ENCODE measurements around the gene SNX14. TPM values are rescaled to one million over a fixed set of nuclear protein-coding genes. Genes with fewer than 3 reads are reported as not detected.
"Not testable (repeated sequence)": the region's sequence is repeated elsewhere in the genome, so short reads cannot be mapped to it uniquely, and the experiment has no call there.

The SNX14 gene
- total RNA-seq, 1 donor from 2014 or later = 108 TPM

DNA sequence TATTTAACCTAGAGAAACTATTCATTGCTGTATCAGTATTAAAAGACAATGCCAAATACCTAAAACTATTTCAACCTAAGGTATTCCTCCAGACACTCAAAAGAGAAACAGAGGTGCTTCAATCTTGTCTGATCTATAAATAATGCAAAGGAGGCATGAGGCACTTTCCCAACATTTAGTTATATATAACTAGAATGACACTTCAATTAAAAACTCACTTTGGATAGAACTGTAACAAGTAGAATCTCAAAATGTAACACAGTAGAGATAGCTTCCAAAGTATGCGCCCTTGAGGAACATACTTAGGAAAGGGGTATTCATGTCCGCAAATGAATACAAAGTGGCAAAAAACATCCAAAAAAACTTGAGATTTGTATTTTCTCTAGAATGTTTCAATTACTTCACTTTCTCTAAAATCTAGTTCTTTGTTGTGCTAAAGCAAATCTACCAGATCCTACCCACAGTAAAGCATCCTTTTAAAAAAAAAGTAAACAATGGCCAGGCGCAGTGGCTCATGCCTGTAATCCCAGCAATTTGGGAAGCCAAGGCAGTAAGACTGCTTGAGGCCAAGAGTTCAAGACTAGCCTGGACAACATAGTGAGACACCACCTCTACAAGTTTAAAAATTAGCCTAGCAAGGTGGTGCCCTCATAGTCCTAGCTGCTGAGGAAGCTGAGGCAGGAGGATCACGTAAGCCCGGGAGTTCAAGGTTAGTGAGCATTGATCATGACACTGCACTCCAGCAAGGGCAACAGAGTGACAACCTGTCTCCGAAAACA is 38.7 kb upstream of the SNX14 start:
- no peak for TF ChIP-seq CTCF (conservative IDR thresholded peaks at IDR 0.05; ENCODE audit: low read depth, low read length)
- H3K4me3 ChIP-seq (ENCODE audit: low read depth, low read length) = no peak overlapping the region
- no peak for DNase-seq (ENCODE audit: low read depth)

GRCh38 chr6:85631117-85631516 is 37.5 kb upstream of the SNX14 start:
- H3K4me3 ChIP-seq (ENCODE audit: low read depth, low read length); DNase-seq (ENCODE audit: low read depth): not testable (repeated sequence)

- TF ChIP-seq CTCF (conservative IDR thresholded peaks at IDR 0.05; ENCODE audit: low read depth, low read length) = no peak
- H3K4me3 ChIP-seq (ENCODE audit: low read depth, low read length) = no peak overlapping the region
- no peak for DNase-seq (ENCODE audit: low read depth)
These were observed 34.7 kb upstream of the SNX14 start for GRCh38 chr6:85628353-85628752.

DNA sequence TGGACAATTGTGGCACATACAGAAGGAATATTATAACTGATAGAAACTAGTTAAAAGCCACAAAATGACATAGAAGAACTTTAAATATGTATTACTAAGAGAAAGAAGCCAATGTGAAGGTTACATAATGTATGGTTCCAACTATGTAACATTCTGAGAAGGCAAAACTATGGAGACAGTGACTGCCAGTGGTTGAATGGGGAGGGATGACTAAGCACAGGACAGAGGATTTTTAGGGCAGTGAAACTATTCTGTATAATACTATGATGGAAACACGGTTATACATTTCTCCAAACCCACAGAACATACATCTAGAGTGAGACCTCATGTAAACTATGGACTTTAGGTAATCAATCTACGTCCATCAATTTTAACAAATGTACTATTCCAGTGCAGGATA is 26.6 kb upstream of the SNX14 start:
- no peak for DNase-seq (ENCODE audit: low read depth)
- no peak for TF ChIP-seq CTCF (conservative IDR thresholded peaks at IDR 0.05; ENCODE audit: low read depth, low read length)
- H3K4me3 ChIP-seq (ENCODE audit: low read depth, low read length) = no peak overlapping the region

- no peak for TF ChIP-seq CTCF (conservative IDR thresholded peaks at IDR 0.05; ENCODE audit: low read depth, low read length)
- H3K4me3 ChIP-seq (ENCODE audit: low read depth, low read length) = no peak overlapping the region
- no peak for DNase-seq (ENCODE audit: low read depth)
These were observed 21.1 kb upstream of the SNX14 start for GRCh38 chr6:85614780-85615179.

DNA sequence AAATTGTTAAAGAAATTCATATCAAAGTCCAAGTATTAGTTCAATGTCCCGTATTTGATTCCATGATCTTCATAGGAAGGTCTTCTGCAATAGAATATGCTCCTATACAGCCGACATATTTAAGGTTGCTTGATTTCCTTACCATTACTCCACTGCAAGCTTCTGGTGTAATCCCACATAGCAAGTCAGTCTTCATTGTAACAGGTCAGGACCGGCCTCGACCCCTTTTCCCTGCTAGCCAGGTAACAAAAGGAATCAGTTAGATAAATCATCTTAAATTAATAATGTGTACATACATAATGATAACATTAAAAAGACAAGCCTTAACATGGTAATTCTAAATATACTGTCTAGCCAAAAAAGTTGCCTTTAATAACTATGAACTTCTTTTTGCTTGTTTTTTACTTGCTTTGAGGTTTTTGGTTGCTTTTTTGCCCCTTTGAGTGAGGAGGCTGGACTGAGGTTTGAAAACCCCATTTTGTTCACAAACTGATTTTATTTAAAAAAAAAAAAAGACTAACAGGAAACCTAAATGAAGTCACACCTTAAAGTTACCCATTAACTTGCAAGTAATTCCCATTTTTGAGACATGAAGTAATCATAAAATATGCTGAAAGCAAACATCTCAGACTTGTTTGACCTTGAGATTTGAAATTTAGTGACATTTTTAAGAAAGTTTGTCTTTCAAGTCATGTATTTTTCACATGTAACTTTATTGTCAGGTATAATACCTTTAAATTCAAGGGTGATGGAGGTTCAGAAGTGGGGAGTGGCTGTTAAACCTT is 19.2 kb upstream of the SNX14 start:
- no peak overlapping the region for H3K4me3 ChIP-seq (ENCODE audit: low read depth, low read length)
- TF ChIP-seq CTCF (conservative IDR thresholded peaks at IDR 0.05; ENCODE audit: low read depth, low read length) = no peak
- no peak for DNase-seq (ENCODE audit: low read depth)

DNA sequence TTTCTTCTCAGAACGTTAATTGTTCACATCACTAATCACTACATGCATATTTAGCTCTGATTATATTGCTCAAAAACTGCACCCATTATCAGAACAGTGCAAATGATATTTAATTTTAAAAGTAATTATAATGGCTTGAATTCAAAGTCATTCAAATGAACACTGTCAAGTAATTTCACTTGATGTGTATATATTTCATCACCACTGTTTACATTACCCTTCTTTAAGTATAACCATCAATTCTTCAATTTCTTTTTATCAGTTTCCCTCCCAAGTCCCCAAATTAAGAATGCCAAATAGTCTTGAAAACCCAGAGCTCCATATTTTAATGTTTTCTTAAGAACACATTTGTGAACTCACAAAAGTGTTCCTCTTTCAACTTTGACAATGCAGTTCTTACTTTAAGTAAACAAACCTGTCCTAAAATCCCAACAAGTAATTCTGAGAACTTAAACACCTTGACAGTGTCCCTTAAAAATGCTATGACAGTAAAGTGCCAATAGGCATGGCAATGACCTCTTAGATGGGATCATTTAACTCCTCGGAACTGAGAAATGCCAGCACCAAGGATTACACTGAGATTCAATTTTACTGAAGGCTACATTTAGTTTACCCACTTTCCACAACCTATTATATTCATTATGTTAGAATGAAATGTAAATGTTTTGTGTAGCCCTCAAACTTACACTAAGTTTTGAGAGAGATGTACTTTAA is 16.7 kb upstream of the SNX14 start:
- no peak overlapping the region for H3K4me3 ChIP-seq (ENCODE audit: low read depth, low read length)
- no peak for TF ChIP-seq CTCF (conservative IDR thresholded peaks at IDR 0.05; ENCODE audit: low read depth, low read length)
- DNase-seq (ENCODE audit: low read depth) = no peak
